ENCODE results near the gene BASP1.
"Not testable (repeated sequence)": the region's sequence is repeated elsewhere in the genome, so short reads cannot be mapped to it uniquely, and the experiment has no call there.

The BASP1 gene

DNA sequence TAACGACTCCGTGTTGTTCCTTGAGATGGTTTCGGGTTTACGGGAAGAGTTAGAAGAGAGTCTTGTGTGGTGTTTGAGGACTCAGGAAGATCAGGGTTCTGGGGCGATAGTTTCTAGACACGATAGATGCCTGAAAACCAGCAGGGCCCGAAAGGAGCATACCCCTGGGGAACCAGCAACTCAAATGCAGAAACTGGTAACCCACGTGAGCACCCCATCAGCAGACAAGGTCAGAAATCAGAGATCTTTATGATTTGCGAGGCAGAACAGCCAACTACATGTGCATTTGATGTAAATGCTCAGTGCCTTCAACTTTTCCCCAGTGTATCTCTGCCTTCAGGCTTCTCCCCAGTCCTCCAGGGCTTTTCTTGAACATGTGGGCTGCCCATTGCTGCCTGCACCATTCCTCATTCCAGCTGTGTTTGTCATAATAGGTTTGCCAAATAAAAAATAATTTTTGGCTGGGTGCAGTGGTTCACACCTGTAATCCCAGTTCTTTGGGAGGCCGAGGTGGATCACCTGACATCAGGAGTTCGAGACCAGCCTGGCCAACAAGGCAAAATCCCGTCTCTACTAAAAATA, 75.1 kb downstream of the BASP1 start:
- DNase-seq = no peak

- no peak for DNase-seq
Observed at GRCh38 chr5:17294639-17295311, 77.3 kb downstream of the BASP1 start.

GRCh38 chr5:17295671-17296070, 78.2 kb downstream of the BASP1 start:
- DNase-seq = no peak

DNA sequence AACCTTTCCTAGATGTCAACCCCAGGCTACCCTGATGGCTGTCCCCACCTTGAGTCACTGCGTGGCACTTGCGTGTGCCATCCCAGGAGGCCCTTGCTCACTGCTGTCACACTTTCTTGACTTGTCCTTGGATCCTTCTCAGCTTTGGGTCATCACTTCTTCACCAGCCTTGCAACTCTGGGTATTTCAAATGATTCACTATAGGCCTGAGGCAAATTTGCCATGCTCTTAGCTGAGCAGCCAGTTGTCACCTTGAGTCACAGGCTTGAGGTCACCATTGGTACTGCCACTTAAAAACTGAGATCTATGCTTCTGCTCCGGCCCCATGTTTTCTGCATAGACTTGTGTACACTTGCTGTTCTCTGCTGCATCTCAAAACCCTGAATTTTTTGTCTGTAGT, 84.7 kb downstream of the BASP1 start:
- no peak for DNase-seq

GRCh38 chr5:17302604-17303003, 85.2 kb downstream of the BASP1 start:
- DNase-seq = no peak

DNA sequence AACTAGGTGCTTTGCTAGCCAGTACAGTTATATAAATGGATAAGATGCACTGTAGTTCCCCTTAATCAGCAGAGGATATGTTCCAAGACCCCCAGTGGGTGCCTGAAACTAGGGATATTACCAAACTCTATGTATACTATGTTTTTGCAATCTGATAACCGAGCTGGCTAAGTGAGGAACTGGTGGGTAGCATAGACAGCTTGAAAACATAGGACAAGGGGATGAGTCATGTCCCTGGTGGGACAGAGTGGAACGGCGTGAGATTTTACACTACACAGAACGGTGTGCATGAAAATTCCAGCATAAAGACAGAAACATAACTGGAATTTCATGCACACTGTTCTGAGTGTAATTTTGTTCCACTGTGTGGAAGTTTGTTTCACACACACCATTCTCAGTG, 86.9 kb downstream of the BASP1 start:
- DNase-seq = no peak

DNA sequence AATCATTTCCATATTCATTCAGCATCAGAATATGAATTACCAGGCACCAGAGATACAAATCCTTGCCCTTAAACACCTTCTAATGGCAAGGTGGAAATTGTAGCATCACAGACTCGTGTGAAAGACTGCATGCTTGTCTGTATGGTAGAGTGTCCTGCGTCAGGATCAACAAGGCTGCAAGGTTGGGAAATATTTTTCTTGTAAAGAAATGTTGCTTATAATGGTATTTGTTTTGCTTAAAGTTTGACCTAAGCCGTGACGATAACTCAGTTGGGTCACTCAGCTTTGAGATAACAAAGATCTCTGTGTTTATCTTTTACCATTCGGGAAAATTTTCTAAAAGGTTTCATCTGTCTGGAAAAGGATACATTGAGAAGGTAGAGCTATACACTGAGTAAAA, 87.6 kb downstream of the BASP1 start:
- DNase-seq = no peak

DNA sequence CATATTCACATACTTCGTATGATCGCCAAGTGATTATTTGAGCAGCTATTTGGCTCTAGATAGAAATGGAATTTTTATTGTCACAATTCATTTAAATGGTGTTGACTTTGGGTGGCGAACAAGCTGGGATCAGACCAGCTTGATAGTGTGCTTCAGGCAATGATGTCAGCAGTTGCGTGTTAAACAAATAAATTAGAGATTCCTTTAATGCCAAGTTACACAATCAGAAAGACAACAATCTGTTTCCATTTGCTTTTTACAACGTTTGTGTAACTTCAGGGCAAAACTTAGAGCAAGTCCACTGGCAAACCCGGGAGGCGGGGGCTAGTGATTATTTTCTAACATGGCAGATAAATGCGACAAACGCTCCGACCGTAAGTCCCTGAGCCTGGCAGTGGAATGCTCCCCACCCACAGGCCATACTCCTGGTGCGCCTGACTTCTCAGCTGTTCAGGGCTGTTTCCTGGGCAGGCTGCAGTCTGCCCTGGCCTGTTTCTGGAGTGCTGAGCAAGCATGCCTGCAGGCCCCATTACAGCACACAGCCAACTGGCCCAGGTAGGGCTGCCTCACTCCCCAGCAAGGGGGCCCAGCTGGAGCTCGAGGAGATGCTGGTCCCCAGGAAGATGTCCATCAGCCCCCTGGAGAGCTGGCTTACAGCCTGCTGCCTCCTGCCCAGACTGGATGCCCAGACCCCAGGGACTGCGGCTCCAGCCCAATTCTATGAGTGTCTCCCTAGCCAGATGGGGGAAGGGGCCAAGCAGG, 88.7 kb downstream of the BASP1 start:
- DNase-seq = no peak

DNA sequence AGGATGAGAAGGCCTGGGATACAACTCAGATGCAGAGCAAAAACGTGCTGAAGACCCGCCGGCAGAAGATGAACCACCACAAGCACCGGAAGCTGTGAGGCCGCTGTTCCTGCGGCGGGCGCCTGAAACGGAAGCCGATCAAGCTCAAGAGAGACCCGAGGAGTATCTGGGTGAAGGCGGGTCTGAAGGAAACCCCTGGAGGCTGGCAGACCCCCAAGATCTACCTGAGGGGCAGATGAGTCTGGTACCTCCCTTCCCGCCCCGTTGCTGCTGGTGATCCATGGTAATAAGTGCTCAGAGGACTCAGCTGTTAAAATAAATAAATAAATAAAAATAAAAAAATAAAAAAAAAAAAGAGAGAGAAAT, 89.3 kb downstream of the BASP1 start:
- no peak for DNase-seq

- DNase-seq = not testable (repeated sequence)
Observed at GRCh38 chr5:17307440-17307839, 90.0 kb downstream of the BASP1 start.

DNA sequence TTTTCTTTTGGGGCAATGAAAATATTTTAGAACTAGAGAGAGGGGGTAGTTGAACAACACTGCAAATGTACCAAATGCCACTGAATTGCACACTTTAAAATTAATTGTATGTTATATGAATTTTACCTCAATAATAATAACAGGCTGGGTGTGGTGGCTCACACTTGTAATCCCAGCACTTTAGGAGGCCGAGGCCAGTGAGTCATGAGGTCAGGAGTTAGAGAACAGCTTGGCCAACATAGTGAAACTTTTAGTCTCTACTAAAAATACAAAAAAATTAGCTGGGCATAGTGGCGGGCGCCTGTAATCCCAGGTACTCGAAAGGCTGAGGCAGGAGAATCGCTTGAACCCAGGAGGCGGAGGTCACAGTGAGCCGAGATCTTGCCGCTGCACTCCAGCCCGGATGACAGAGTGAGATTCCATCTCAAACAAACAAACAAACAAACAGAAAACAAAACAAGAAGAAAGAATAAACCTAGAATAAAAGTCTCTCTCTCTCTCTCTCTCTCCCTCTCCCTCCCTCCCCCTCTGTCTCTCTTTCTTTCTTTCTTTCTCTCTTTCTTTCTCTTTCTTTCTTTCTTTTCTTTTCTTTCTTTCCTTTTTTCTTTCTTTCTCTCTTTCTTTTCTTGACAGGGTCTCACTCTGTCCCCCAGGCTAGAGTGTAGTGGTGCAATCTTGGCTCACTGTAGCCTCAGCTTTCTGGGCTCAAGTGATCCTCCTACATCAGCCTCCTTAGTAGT, 91.1 kb downstream of the BASP1 start:
- no peak for DNase-seq

GRCh38 chr5:17309462-17309861, 92.0 kb downstream of the BASP1 start:
- DNase-seq = no peak

DNA sequence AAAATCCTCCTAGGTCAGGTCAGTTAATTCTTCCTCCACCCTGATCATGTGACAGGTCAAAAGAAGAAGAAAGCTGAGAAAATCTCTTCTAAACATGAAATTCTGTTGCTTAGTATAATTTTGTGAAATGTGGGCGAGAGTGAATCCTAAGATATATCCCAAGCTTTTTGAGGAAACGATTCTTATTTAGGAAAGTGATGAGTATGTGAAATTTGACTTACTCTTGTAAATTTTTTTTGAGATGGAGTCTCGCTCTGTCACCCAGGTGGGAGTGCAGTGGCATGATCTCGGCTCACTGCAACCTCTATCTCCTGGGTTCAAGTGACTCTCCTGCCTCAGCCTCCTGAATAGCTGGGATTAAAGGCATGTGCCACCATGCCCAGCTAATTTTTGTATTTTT, 93.1 kb downstream of the BASP1 start:
- DNase-seq = not testable (repeated sequence)

- DNase-seq = not testable (repeated sequence)
Observed at GRCh38 chr5:17311811-17312210, 94.4 kb downstream of the BASP1 start.

DNA sequence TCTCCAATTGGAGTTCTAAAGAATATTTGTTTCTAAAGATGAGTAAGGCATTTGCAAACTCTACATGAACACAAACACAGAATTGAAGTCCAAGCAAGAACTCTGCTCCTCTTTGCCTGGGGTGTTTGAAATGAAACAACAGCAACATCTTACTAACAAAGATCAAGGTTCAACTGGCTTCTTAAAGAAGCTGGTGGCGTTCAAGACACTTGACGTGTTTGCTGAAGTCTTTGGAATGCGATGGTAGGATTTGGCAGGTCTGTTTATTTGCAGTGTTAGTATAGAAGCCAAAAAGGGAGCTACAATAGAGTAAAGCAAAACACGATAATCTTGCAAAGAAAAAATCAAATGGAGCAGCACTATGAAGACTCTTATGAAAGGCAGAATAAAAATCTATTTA, 94.9 kb downstream of the BASP1 start:
- DNase-seq = no peak

GRCh38 chr5:17314907-17315471, 97.6 kb downstream of the BASP1 start:
- no peak for DNase-seq

DNA sequence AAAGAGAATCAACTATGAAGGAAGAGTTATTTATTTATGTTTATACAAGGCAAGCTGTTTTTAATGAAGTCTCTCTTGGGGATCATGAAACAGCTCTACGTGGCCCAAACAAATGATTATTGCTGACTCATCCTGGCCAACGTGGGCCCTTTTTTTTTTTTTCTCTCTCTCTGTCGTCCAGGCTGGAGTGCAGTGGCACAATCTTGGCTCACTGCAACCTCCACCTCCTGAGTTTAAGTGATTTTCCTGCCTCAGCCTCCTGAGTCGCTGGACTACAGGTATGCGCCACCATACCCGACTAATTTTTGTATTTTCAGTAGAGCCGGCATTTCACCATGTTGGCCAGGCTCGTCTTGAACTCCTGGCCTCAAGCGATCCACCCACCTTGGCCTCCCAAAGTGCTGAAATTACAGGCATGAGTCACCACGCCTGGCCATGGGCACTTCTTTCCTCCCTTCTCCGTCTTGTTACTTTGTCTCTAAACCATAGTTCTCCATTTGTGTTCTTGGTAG, 98.3 kb downstream of the BASP1 start:
- DNase-seq = no peak

DNA sequence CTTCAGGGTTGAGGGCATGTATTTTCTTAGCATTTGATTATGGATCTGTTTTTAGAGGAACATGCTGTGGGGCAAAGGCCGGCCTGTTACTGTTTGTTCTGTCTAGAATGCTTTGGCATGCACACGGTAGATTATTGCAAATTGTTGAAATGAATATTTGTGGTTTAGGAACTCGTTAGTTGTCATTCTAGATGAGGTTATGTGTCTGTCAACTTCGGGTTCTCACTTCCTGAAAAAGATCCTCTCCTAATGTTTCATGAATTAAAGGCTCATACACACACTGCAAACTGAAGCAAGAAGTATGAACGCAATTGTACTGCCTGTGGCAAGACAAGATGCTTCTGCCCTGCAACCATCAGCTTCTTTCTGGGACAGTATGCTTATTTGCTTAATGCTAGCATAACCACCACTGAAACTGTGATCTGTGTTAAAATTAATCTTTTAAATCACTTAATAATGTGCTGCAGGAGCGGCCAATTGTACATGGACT, 99.6 kb downstream of the BASP1 start:
- no peak for DNase-seq

- DNase-seq = no peak
Observed at GRCh38 chr5:17317473-17317872, 100.0 kb downstream of the BASP1 start.

GRCh38 chr5:17319095-17319494, 101.7 kb downstream of the BASP1 start:
- DNase-seq = not testable (repeated sequence)

GRCh38 chr5:17325770-17326599, 108.6 kb downstream of the BASP1 start:
- no peak for DNase-seq

All from bone marrow (tissue), 2 donors.